GM12892 (cell line): ENCODE data around the gene TMEM123.

Experiments
- DNase-seq: peaks from one replicate; pipeline ENCODE4 v3.0.0; 2011; ENCODE audit not compliant: insufficient read length
- FAIRE-seq: peaks from 2 replicates; lab custom pipeline; 2011; peaks lifted over from hg19 to GRCh38; lab: Jason Lieb, UNC
- POLR2A ChIP-seq: IDR thresholded peaks from 2 replicates; pipeline ENCODE4 v1.6.1; 2011; ENCODE audit warnings: low read depth, low read length, control low read depth
- POLR2AphosphoS5 ChIP-seq: IDR thresholded peaks from 2 replicates; pipeline ENCODE4 v1.6.1; 2011; ENCODE audit warnings: low read depth, low read length, control low read depth
- TAF1 ChIP-seq: IDR thresholded peaks from 2 replicates; pipeline ENCODE4 v1.6.1; 2011; ENCODE audit warnings: low read depth, mild to moderate bottlenecking, control low read depth, low read length, borderline replicate concordance

Gene TMEM123

GRCh38 chr11:102347462-102348370 lies 104.8 kb downstream of the TMEM123 start:
- no peak for DNase-seq
- TF ChIP-seq TAF1, result no peak
- TF ChIP-seq POLR2AphosphoS5, result no peak; the same call in 1 of the 2 replicates
- no peak for TF ChIP-seq POLR2A
- FAIRE-seq, result no peak

GRCh38 chr11:102346748-102347461 lies 105.7 kb downstream of the TMEM123 start, which contains the start of gene BIRC2:
TSS of gene BIRC2 (plus strand) at chr11:102347214. CDS start at chr11:102349855, 2,641 bp downstream.
- TF ChIP-seq POLR2AphosphoS5 (peak; percentile 86), TAF1 (no peak; the same call in 1 of the 2 replicates), POLR2A (peak; percentile 80)
- DNase-seq, result peak; percentile 58
- FAIRE-seq, result peak; percentile 99

- no peak for TF ChIP-seq POLR2A
- TF ChIP-seq TAF1, result no peak
- no peak for TF ChIP-seq POLR2AphosphoS5
- FAIRE-seq, result no peak
- no peak for DNase-seq
These were observed 106.2 kb downstream of the TMEM123 start for GRCh38 chr11:102346456-102346747.
